ENCODE results near the gene NEXMIF.
"Not testable (repeated sequence)": the region's sequence is repeated elsewhere in the genome, so short reads cannot be mapped to it uniquely, and the experiment has no call there.

Gene NEXMIF

GRCh38 chrX:74925225-74926088, at the start of gene NEXMIF:
Gene NEXMIF, minus strand, starts transcription at chrX:74925452.
- Mint-ChIP-seq H3K4me1 (ENCODE audit: low read depth) (peaks cover 13% of the 10 kb centered on the region), H3K27ac (peak within 1 kb of the TSS; percentile 65), H3K36me3 (ENCODE audit: low read depth) (no peaks in the 10 kb centered on the region), H3K9me3 (no peaks in the 10 kb centered on the region), H3K4me3 (peak within 1 kb of the TSS; percentile 84), H3K27me3 (peaks cover 34% of the 10 kb centered on the region)
- intact Hi-C loops (cut with micrococcal nuclease): no loop called here

- H3K9me3 Mint-ChIP-seq; H3K27ac Mint-ChIP-seq; H3K36me3 Mint-ChIP-seq (ENCODE audit: low read depth); H3K4me1 Mint-ChIP-seq (ENCODE audit: low read depth); H3K27me3 Mint-ChIP-seq; H3K4me3 Mint-ChIP-seq; intact Hi-C loops (cut with micrococcal nuclease): not testable (repeated sequence)
These were observed 36.7 kb upstream of the NEXMIF start for GRCh38 chrX:74961962-74962361.

- intact Hi-C loops (cut with micrococcal nuclease): no loop called here
- no peak overlapping the region for H3K4me3 Mint-ChIP-seq
- no peaks in the 10 kb centered on the region for H3K4me1 Mint-ChIP-seq (ENCODE audit: low read depth)
- H3K27me3 Mint-ChIP-seq: no peaks in the 10 kb centered on the region
- no peaks in the 10 kb centered on the region for H3K36me3 Mint-ChIP-seq (ENCODE audit: low read depth)
- H3K9me3 Mint-ChIP-seq: peaks cover 7% of the 10 kb centered on the region
- no peak overlapping the region for H3K27ac Mint-ChIP-seq
These were observed 24.5 kb upstream of the NEXMIF start for GRCh38 chrX:74949717-74950116.

GRCh38 chrX:74940414-74940813, 15.2 kb upstream of the NEXMIF start:
- intact Hi-C loops (cut with micrococcal nuclease): no loop called here
- Mint-ChIP-seq H3K27ac (no peak overlapping the region), H3K36me3 (ENCODE audit: low read depth) (no peaks in the 10 kb centered on the region), H3K4me1 (ENCODE audit: low read depth) (no peaks in the 10 kb centered on the region), H3K27me3 (no peaks in the 10 kb centered on the region), H3K4me3 (no peak overlapping the region), H3K9me3 (peaks cover 6% of the 10 kb centered on the region)

- no peaks in the 10 kb centered on the region for H3K36me3 Mint-ChIP-seq (ENCODE audit: low read depth)
- H3K4me3 Mint-ChIP-seq: no peak overlapping the region
- H3K27me3 Mint-ChIP-seq: peaks cover 7% of the 10 kb centered on the region
These were observed 6.0 kb upstream of the NEXMIF start for GRCh38 chrX:74931214-74931613.

GRCh38 chrX:74924449-74925224, 615 bp downstream of the NEXMIF start:
- no peaks in the 10 kb centered on the region for H3K36me3 Mint-ChIP-seq (ENCODE audit: low read depth)
- no peaks in the 10 kb centered on the region for H3K9me3 Mint-ChIP-seq
- H3K27me3 Mint-ChIP-seq: peaks cover 34% of the 10 kb centered on the region
- peak overlapping the region; percentile 84 for H3K4me3 Mint-ChIP-seq
- peaks cover 13% of the 10 kb centered on the region for H3K4me1 Mint-ChIP-seq (ENCODE audit: low read depth)
- peak overlapping the region; percentile 65 for H3K27ac Mint-ChIP-seq
- intact Hi-C loops (cut with micrococcal nuclease): no loop called here

More at GRCh38 chrX:74931214-74931613, 6.0 kb upstream of the NEXMIF start:
- no peak overlapping the region for H3K27ac Mint-ChIP-seq
- H3K4me1 Mint-ChIP-seq (ENCODE audit: low read depth): no peaks in the 10 kb centered on the region
- no peaks in the 10 kb centered on the region for H3K9me3 Mint-ChIP-seq
- intact Hi-C loops (cut with micrococcal nuclease): no loop called here

- Mint-ChIP-seq H3K4me1 (ENCODE audit: low read depth) (peaks cover 13% of the 10 kb centered on the region), H3K27ac (no peak overlapping the region)
- intact Hi-C loops (cut with micrococcal nuclease): no loop called here
These were observed 1.3 kb downstream of the NEXMIF start for GRCh38 chrX:74923942-74924448.

GRCh38 chrX:74922922-74923543, 2.2 kb downstream of the NEXMIF start:
- intact Hi-C loops (cut with micrococcal nuclease): no loop called here
- H3K4me1 Mint-ChIP-seq (ENCODE audit: low read depth): peaks cover 13% of the 10 kb centered on the region
- peaks cover 34% of the 10 kb centered on the region for H3K27me3 Mint-ChIP-seq
- no peak overlapping the region for H3K27ac Mint-ChIP-seq
- no peaks in the 10 kb centered on the region for H3K9me3 Mint-ChIP-seq
- H3K4me3 Mint-ChIP-seq: no peak overlapping the region
- H3K36me3 Mint-ChIP-seq (ENCODE audit: low read depth): no peaks in the 10 kb centered on the region

More at GRCh38 chrX:74923942-74924448, 1.3 kb downstream of the NEXMIF start:
- H3K9me3 Mint-ChIP-seq: no peaks in the 10 kb centered on the region
- H3K27me3 Mint-ChIP-seq: peaks cover 34% of the 10 kb centered on the region
- H3K4me3 Mint-ChIP-seq: peak overlapping the region; percentile 84
- H3K36me3 Mint-ChIP-seq (ENCODE audit: low read depth): no peaks in the 10 kb centered on the region

- H3K27me3 Mint-ChIP-seq: no peaks in the 10 kb centered on the region
- no peak overlapping the region for H3K4me3 Mint-ChIP-seq
- intact Hi-C loops (cut with micrococcal nuclease): no loop called here
- no peaks in the 10 kb centered on the region for H3K9me3 Mint-ChIP-seq
- no peaks in the 10 kb centered on the region for H3K36me3 Mint-ChIP-seq (ENCODE audit: low read depth)
- H3K4me1 Mint-ChIP-seq (ENCODE audit: low read depth): no peaks in the 10 kb centered on the region
- H3K27ac Mint-ChIP-seq: no peak overlapping the region
These were observed 13.8 kb downstream of the NEXMIF start for GRCh38 chrX:74911494-74911893.

GRCh38 chrX:74906417-74906816, 18.8 kb downstream of the NEXMIF start:
- no peak overlapping the region for H3K4me3 Mint-ChIP-seq
- H3K36me3 Mint-ChIP-seq (ENCODE audit: low read depth): no peaks in the 10 kb centered on the region
- no peaks in the 10 kb centered on the region for H3K27me3 Mint-ChIP-seq
- no peaks in the 10 kb centered on the region for H3K4me1 Mint-ChIP-seq (ENCODE audit: low read depth)
- no peak overlapping the region for H3K27ac Mint-ChIP-seq
- H3K9me3 Mint-ChIP-seq: no peaks in the 10 kb centered on the region
- intact Hi-C loops (cut with micrococcal nuclease): no loop called here

- H3K4me1 Mint-ChIP-seq (ENCODE audit: low read depth): no peaks in the 10 kb centered on the region
- no peaks in the 10 kb centered on the region for H3K27me3 Mint-ChIP-seq
- no peak overlapping the region for H3K27ac Mint-ChIP-seq
- no peaks in the 10 kb centered on the region for H3K36me3 Mint-ChIP-seq (ENCODE audit: low read depth)
- no peak overlapping the region for H3K4me3 Mint-ChIP-seq
- intact Hi-C loops (cut with micrococcal nuclease): no loop called here
- no peaks in the 10 kb centered on the region for H3K9me3 Mint-ChIP-seq
These were observed 22.4 kb downstream of the NEXMIF start for GRCh38 chrX:74902806-74903205.

GRCh38 chrX:74892561-74892960, 32.7 kb downstream of the NEXMIF start:
- Mint-ChIP-seq H3K9me3 (no peaks in the 10 kb centered on the region), H3K36me3 (ENCODE audit: low read depth) (no peaks in the 10 kb centered on the region), H3K27ac (no peak overlapping the region), H3K4me1 (ENCODE audit: low read depth) (no peaks in the 10 kb centered on the region), H3K4me3 (no peak overlapping the region), H3K27me3 (no peaks in the 10 kb centered on the region)
- intact Hi-C loops (cut with micrococcal nuclease): no loop called here

GRCh38 chrX:74890676-74891430, 34.4 kb downstream of the NEXMIF start:
- H3K27ac Mint-ChIP-seq: no peak overlapping the region
- no peak overlapping the region for H3K4me3 Mint-ChIP-seq
- H3K9me3 Mint-ChIP-seq: no peaks in the 10 kb centered on the region
- intact Hi-C loops (cut with micrococcal nuclease): no loop called here
- no peaks in the 10 kb centered on the region for H3K4me1 Mint-ChIP-seq (ENCODE audit: low read depth)
- no peaks in the 10 kb centered on the region for H3K36me3 Mint-ChIP-seq (ENCODE audit: low read depth)
- H3K27me3 Mint-ChIP-seq: no peaks in the 10 kb centered on the region

Measured in dendritic cell treated with granulocyte-macrophage colony-stimulating factor and Interleukin-4, amounts not matched to agents 40 ng/mL and 50 ng/mL, for 4 days (primary cell).